Mucosa of descending colon (tissue), 3 donors: ENCODE results near the gene LMX1B. TPM values are rescaled to one million over a fixed set of nuclear protein-coding genes. Genes with fewer than 3 reads are reported as not detected.

ENCODE experiments used
- ATAC-seq: fragments of 200-7000 bp; cut with Tn5 transposase; one replicate; pipeline ENCODE4 v1.9.1; 2020; ENCODE audit warnings: mild to moderate bottlenecking, moderate library complexity
- DNase-seq, 3 donors: peaks; one replicate each; pipeline ENCODE4 v3.0.0-alpha.2; 2020
- H3K36me3 ChIP-seq: fragments of 200-600 bp; one replicate; pipeline ENCODE4 v1.8.0; 2021; ENCODE audit warnings: low read depth, mild to moderate bottlenecking
- H3K4me1 ChIP-seq: fragments of 200-600 bp; one replicate; pipeline ENCODE4 v1.8.0; 2021; ENCODE audit warnings: low read depth, mild to moderate bottlenecking
- H3K4me3 ChIP-seq: fragments of 200-600 bp; one replicate; pipeline ENCODE4 v1.8.0; 2021; ENCODE audit warnings: mild to moderate bottlenecking
- H3K9me3 ChIP-seq: fragments of 200-600 bp; one replicate; pipeline ENCODE4 v1.8.0; 2021; ENCODE audit warnings: mild to moderate bottlenecking
- CTCF ChIP-seq: fragments of 200-600 bp; IDR thresholded peaks from one replicate; pipeline ENCODE4 v1.8.0; 2022; ENCODE audit warnings: antibody characterized with exemption, mild to moderate bottlenecking
- intact Hi-C, 2 donors: fragments of 100-400 bp; cut with DNase I in 1 of 2; cut with micrococcal nuclease in 1 of 2; formaldehyde crosslinking; loops; one replicate each; pipeline versions ENCODE4 v1.11.0 to v1.11.1; 2022; cut with DNase I, micrococcal nuclease
- total RNA-seq, 3 donors: library from RNA; stranded (reverse); fragmentation: NEBNext Ultra II Directional in 2 of 3; extraction: Animal tissue kit (Norgen Biotek cat#: 25700) in 2 of 3; gene quantifications; one replicate each; pipeline versions ENCODE4 v1.2.1 to v1.2.4, GENCODE V29; 2021 to 2023
- donor health status: DM: no; HTN: no; CAD: no; lungs with moderate emphysema.
- donor health status: DM: no; HTN: no; CAD: no.
- donor health status: DM: no; HTN: yes; CAD: no.

Gene LMX1B
- total RNA-seq, 3 donors from 2014 or later, result 0.14 to 0.51 TPM; not detected in 1

- no peak for DNase-seq
- intact Hi-C loops, result no loop called here
- no peak for ATAC-seq
- Histone ChIP-seq H3K36me3 (no peaks in the 10 kb centered on the region), H3K9me3 (no peaks in the 10 kb centered on the region), H3K4me3 (no peak overlapping the region), H3K4me1 (no peaks in the 10 kb centered on the region)
- no peak for TF ChIP-seq CTCF
Observed at GRCh38 chr9:126635061-126635460, 21.3 kb downstream of the LMX1B start.

- no peaks in the 10 kb centered on the region for H3K36me3 ChIP-seq
- ATAC-seq (no peak), DNase-seq (no peak)
- TF ChIP-seq CTCF, result no peak
- H3K4me3 ChIP-seq, result no peak overlapping the region
- H3K9me3 ChIP-seq, result no peaks in the 10 kb centered on the region
- intact Hi-C loops, result no loop called here
- H3K4me1 ChIP-seq, result no peaks in the 10 kb centered on the region
Observed at GRCh38 chr9:126635661-126636439, 22.1 kb downstream of the LMX1B start.

GRCh38 chr9:126636983-126637798 is 23.5 kb downstream of the LMX1B start:
- intact Hi-C loops, result no loop called here
- Histone ChIP-seq H3K4me3 (no peak overlapping the region), H3K4me1 (no peaks in the 10 kb centered on the region), H3K9me3 (no peaks in the 10 kb centered on the region), H3K36me3 (no peaks in the 10 kb centered on the region)
- no peak for DNase-seq
- no peak for TF ChIP-seq CTCF
- ATAC-seq, result no peak

- no peak for TF ChIP-seq CTCF
- Histone ChIP-seq H3K36me3 (no peaks in the 10 kb centered on the region), H3K4me3 (no peak overlapping the region), H3K9me3 (no peaks in the 10 kb centered on the region), H3K4me1 (no peaks in the 10 kb centered on the region)
- DNase-seq (no peak), ATAC-seq (no peak)
- intact Hi-C loops, result no loop called here
Observed at GRCh38 chr9:126638571-126639132, 24.9 kb downstream of the LMX1B start.

- intact Hi-C loops, result no loop called here
- DNase-seq, result no peak
- H3K36me3 ChIP-seq, result no peaks in the 10 kb centered on the region
- H3K4me1 ChIP-seq, result no peaks in the 10 kb centered on the region
- no peak overlapping the region for H3K4me3 ChIP-seq
- ATAC-seq, result no peak
- no peak for TF ChIP-seq CTCF
- no peaks in the 10 kb centered on the region for H3K9me3 ChIP-seq
Observed at GRCh38 chr9:126639318-126640000, 25.7 kb downstream of the LMX1B start.
